ENCODE results near the gene HMGCS1. TPM values are rescaled to one million over a fixed set of nuclear protein-coding genes. Genes with fewer than 3 reads are reported as not detected.

HMGCS1 gene
- total RNA-seq, 3 donors from 2014 or later (not counting 1 experiment from before 2014, with no cell fraction given), result 53.0 to 105 (median 85.8) TPM

DNA sequence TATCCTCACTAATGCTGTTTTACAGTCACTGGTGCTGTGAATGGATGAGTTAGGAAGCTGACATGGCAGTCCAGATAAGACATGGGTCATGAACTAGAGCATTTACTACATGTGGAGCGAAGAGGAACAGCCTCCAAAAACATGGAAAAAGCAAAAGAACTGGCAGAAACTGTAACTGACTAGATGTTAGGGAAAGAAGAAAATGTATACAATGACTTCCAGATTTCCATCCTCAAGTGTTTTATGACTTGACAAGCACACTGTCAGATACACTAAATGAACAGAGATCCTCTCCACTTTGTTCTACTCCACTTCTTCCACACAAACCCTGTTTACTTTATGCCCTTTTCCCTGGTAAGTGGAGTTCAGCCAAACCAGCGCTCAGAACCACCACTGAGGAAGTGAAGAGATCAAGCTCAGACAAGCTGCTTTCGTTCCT is 11.5 kb downstream of the HMGCS1 start:
- Mint-ChIP-seq H3K27ac (no peak overlapping the region), H3K9me3 (no peaks in the 10 kb centered on the region), H3K27me3 (ENCODE audit: low read depth in 2 of 2) (no peaks in the 10 kb centered on the region), H3K4me1 (peaks cover 22 to 41% of the 10 kb centered on the region in 2 donors), H3K36me3 (peaks cover 16% of the 10 kb centered on the region), H3K4me3 (no peak overlapping the region)
- Histone ChIP-seq H3K4me3 (ENCODE audit: low read length) (no peak overlapping the region), H3K9me3 (ENCODE audit: control insufficient read depth, insufficient read depth, low read length) (no peaks in the 10 kb centered on the region), H3K27me3 (ENCODE audit: control insufficient read depth, insufficient read depth, low read length) (no peaks in the 10 kb centered on the region), H3K36me3 (ENCODE audit: control insufficient read depth, insufficient read depth, low read length) (peaks cover 20% of the 10 kb centered on the region), H3K4me1 (ENCODE audit: control insufficient read depth, insufficient read depth, low read length) (peaks cover 7% of the 10 kb centered on the region), H3K27ac (ENCODE audit: low read length) (no peak overlapping the region)
- intact Hi-C loops (cut with micrococcal nuclease), result no loop called here
- DNase-seq, result no peak
- TF ChIP-seq, protein P1, sequence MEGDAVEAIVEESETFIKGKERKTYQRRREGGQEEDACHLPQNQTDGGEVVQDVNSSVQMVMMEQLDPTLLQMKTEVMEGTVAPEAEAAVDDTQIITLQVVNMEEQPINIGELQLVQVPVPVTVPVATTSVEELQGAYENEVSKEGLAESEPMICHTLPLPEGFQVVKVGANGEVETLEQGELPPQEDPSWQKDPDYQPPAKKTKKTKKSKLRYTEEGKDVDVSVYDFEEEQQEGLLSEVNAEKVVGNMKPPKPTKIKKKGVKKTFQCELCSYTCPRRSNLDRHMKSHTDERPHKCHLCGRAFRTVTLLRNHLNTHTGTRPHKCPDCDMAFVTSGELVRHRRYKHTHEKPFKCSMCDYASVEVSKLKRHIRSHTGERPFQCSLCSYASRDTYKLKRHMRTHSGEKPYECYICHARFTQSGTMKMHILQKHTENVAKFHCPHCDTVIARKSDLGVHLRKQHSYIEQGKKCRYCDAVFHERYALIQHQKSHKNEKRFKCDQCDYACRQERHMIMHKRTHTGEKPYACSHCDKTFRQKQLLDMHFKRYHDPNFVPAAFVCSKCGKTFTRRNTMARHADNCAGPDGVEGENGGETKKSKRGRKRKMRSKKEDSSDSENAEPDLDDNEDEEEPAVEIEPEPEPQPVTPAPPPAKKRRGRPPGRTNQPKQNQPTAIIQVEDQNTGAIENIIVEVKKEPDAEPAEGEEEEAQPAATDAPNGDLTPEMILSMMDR (IDR thresholded peaks at IDR 0.05), result no peak
- no peak for ATAC-seq
- WGBS (ENCODE audit: insufficient coverage), result 89% methylated on average over 3 of the region's 3 CpGs

DNA sequence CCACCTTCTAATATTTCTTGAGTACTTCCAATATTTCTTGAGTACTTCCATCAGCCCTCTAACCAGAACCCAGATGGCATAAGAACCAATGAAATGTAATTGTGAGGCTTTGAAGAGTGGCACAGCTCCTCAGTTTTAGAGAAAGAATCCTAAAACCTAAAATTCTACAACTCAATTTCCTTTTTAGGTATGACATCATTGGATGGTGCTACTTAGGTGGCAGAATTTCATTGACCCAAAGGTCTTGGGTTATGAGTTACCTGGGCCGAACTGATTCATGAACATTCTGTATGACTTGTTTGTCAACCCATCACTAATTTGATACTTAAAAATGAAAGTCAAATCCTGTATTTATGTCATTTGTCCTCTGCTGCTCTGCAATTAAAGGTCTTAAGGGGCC is 13.1 kb downstream of the HMGCS1 start:
- WGBS (ENCODE audit: insufficient coverage), result 56% methylated on average over 1 of the region's 1 CpG
- Mint-ChIP-seq H3K36me3 (peaks cover 29% of the 10 kb centered on the region), H3K27me3 (ENCODE audit: low read depth in 2 of 2) (no peaks in the 10 kb centered on the region), H3K4me3 (no peak overlapping the region), H3K4me1 (peaks cover 16 to 41% of the 10 kb centered on the region in 2 donors), H3K27ac (peak overlapping the region in 1 of 2 donors; percentile 54), H3K9me3 (no peaks in the 10 kb centered on the region)
- Histone ChIP-seq H3K27me3 (ENCODE audit: control insufficient read depth, insufficient read depth, low read length) (no peaks in the 10 kb centered on the region), H3K9me3 (ENCODE audit: control insufficient read depth, insufficient read depth, low read length) (no peaks in the 10 kb centered on the region), H3K27ac (ENCODE audit: low read length) (no peak overlapping the region), H3K4me3 (ENCODE audit: low read length) (no peak overlapping the region), H3K4me1 (ENCODE audit: control insufficient read depth, insufficient read depth, low read length) (peaks cover 4% of the 10 kb centered on the region), H3K36me3 (ENCODE audit: control insufficient read depth, insufficient read depth, low read length) (peaks cover 36% of the 10 kb centered on the region)
- ATAC-seq (no peak), DNase-seq (no peak)
- TF ChIP-seq, protein P1 (IDR thresholded peaks at IDR 0.05), result no peak
- intact Hi-C loops (cut with micrococcal nuclease), result no loop called here

DNA sequence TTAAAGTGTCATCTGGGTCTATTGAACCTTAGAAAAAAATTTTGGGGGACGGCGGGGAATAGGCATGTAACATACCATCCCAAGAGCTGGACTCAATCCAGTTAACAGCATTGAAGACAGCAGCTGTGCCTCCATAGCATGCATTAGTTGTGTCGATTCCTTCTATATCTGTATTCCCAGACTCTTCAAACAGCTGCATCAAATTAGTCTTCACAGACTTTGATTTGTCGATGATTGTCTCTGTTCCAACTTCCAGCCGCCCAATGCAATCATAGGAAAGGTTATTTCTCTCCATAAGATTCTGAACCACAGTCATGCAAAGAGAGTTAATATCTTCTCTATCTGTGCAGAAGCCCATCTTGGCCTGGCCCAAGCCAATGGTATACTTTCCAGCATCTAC is 14.8 kb downstream of the HMGCS1 start:
- intact Hi-C loops (cut with micrococcal nuclease), result no loop called here
- no peaks in the 10 kb centered on the region for H3K9me3 Mint-ChIP-seq
- peaks cover 50% of the 10 kb centered on the region for H3K36me3 ChIP-seq (ENCODE audit: control insufficient read depth, insufficient read depth, low read length)
- no peaks in the 10 kb centered on the region for H3K27me3 ChIP-seq (ENCODE audit: control insufficient read depth, insufficient read depth, low read length)
- ATAC-seq (no peak), DNase-seq (no peak)
- peaks cover 40% of the 10 kb centered on the region for H3K36me3 Mint-ChIP-seq
- 98% methylated on average over 5 of the region's 5 CpGs for WGBS (ENCODE audit: insufficient coverage)
- no peaks in the 10 kb centered on the region for H3K4me1 ChIP-seq (ENCODE audit: control insufficient read depth, insufficient read depth, low read length)
- TF ChIP-seq, protein P1 (IDR thresholded peaks at IDR 0.05), result no peak
- no peak overlapping the region for H3K4me3 Mint-ChIP-seq
- H3K9me3 ChIP-seq (ENCODE audit: control insufficient read depth, insufficient read depth, low read length), result no peaks in the 10 kb centered on the region
- H3K27ac Mint-ChIP-seq, result peak overlapping the region in 1 of 2 donors; percentile 36
- no peak overlapping the region for H3K4me3 ChIP-seq (ENCODE audit: low read length)
- H3K4me1 Mint-ChIP-seq, result peaks cover 12 to 26% of the 10 kb centered on the region in 2 donors
- no peaks in the 10 kb centered on the region for H3K27me3 Mint-ChIP-seq (ENCODE audit: low read depth in 2 of 2)
- H3K27ac ChIP-seq (ENCODE audit: low read length), result no peak overlapping the region

DNA sequence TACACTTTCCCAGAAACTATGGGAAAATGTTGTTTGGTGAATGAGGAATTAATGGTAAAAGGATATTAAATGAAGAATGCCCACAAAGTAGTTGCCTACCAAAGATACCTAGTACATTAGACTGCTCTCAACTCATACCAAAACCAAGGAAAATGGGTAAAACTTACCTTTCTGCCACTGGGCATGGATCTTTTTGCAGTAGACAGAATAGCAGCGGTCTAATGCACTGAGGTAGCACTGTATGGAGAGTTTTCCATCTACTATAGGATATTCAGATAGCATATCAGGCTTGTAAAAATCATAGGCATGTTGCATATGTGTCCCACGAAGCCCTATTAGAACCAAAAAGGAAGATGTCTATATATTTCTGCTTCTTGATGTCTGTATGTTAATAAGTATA is 16.4 kb downstream of the HMGCS1 start:
- intact Hi-C loops (cut with micrococcal nuclease), result no loop called here
- Mint-ChIP-seq H3K27ac (no peak overlapping the region), H3K9me3 (no peaks in the 10 kb centered on the region)

More for the DNA sequence above, 16.4 kb downstream of the HMGCS1 start:
- H3K27me3 ChIP-seq (ENCODE audit: control insufficient read depth, insufficient read depth, low read length), result no peaks in the 10 kb centered on the region
- peaks cover 62% of the 10 kb centered on the region for H3K36me3 ChIP-seq (ENCODE audit: control insufficient read depth, insufficient read depth, low read length)
- 100% methylated on average over 2 of the region's 2 CpGs for WGBS (ENCODE audit: insufficient coverage)
- Mint-ChIP-seq H3K4me3 (no peak overlapping the region), H3K36me3 (peaks cover 40% of the 10 kb centered on the region), H3K4me1 (peaks cover 9 to 11% of the 10 kb centered on the region in 2 donors), H3K27me3 (ENCODE audit: low read depth in 2 of 2) (no peaks in the 10 kb centered on the region)
- no peak overlapping the region for H3K4me3 ChIP-seq (ENCODE audit: low read length)
- no peak for ATAC-seq
- TF ChIP-seq, protein P1 (IDR thresholded peaks at IDR 0.05), result no peak
- DNase-seq, result no peak
- no peaks in the 10 kb centered on the region for H3K4me1 ChIP-seq (ENCODE audit: control insufficient read depth, insufficient read depth, low read length)
- H3K27ac ChIP-seq (ENCODE audit: low read length), result no peak overlapping the region
- H3K9me3 ChIP-seq (ENCODE audit: control insufficient read depth, insufficient read depth, low read length), result no peaks in the 10 kb centered on the region
